Fibroblast of skin of scalp (primary cell): ENCODE results near the gene PLA2G2E. TPM values are rescaled to one million over a fixed set of nuclear protein-coding genes. Genes with fewer than 3 reads are reported as not detected.

Source experiments
- DNase-seq: peaks from one replicate; pipeline ENCODE4 v3.0.0-alpha.2; 2013
- polyA plus RNA-seq, 2 experiments: library from polyadenylated mRNA; unstranded; fragments of 120-200 nt; gene quantifications; one replicate each; pipeline ENCODE4 v1.2.1, GENCODE V29; 2013; ENCODE audit not compliant: insufficient read length in 2 of 2

The PLA2G2E gene, protein sequence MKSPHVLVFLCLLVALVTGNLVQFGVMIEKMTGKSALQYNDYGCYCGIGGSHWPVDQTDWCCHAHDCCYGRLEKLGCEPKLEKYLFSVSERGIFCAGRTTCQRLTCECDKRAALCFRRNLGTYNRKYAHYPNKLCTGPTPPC
- not detected for polyA plus RNA-seq (2013, experiment 1 of 2; ENCODE audit: insufficient read length)
- not detected for polyA plus RNA-seq (2013, experiment 2 of 2; ENCODE audit: insufficient read length)

DNA sequence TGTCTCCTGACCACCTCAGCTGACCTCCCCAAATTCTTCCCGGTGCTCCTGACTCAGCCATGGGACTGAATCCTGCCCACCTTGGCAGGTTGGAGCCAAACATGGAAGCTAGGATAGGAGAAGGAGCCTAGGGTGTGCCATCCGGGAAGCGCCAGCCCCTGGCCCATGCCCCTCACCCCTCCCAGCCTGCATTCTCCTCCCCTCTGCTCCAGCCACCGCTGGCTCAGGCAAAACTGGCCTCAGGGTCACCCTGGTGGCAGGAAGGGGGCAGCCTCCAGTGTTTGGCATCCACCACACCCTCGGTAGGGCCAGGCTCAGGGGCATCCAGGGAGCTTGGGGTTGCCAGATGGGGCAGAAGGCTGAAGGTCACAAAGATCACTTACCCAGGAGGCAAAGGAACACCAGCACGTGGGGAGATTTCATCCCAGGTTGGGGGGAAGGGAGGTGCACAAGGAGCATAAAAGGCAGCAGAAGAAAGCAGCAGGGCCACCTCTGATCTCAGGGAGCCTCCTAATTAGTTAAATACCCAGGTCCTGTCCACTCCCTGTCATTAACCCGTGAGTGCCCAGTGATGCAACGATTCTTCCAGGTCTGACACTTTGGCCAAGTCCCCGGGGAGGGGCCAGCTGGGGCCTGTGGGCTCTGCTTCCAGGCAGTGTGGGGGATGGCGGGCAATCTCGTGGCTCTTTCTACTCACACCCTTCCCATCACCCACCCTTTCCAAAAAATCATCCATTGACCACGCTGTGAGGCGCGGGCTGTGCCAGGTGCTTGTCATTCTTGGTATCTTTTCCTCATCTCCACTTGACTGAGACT is at the start of gene PLA2G2E:
PLA2G2E (minus strand) TSS at position 481 of the 816 bp plus-strand sequence; CDS start at position 423, 58 bp downstream.
- DNase-seq: no peak

DNA sequence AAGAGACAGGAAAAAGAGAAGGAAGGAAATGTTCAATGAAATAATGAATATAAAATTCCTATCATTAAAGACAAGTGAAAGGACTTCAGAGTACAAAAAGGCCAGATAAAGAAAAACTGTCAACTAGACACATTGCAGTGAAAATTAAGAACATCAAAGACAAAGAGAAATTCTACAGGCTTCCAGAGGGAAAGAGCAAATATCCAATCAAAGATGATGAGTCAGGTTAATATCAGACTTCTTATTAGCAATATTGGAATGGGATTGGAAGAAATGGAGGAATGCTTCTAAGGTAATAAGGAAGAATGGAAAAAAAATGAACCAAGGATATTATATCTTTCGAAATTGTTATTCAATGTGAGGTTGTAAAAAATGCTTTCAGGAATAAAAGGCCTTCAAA is 48.2 kb upstream of the PLA2G2E start:
- no peak for DNase-seq

DNA sequence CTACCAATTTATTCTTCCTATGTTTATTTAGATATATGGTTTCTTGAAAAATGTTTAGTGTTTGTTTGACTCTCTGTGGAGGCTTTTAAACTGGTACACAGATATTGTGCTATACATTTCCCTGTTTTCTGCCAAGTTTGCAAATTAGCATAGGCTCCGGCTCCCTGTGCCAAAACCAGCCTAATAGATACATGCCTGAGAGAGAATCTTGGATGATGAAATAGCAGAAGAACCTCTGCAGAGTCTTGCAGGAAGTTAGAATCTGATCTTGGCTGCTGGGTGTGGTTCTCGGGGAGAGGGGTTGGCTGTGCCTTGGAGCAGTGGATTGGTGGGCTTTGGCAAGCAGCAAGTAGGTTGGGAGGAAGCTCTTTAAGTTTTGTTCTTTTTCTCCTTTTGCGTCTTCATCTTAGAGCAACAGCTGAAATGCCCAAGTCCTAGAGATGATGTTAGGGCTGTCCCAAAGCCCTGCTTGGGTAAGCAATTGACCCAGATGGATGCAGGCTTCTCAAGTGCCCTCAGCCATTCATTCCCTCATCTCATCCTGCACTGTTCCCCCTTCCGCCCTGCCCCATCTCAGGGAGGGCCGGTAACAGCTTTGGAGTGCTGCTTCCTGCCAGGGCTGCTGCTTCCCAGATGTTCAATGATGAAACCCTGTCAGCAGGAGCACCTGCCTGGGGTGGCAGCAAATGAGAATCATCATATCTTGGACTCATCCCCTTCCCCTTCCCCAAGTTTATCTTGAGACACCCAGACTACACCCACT is 46.7 kb upstream of the PLA2G2E start:
- DNase-seq: peak; percentile 15

DNA sequence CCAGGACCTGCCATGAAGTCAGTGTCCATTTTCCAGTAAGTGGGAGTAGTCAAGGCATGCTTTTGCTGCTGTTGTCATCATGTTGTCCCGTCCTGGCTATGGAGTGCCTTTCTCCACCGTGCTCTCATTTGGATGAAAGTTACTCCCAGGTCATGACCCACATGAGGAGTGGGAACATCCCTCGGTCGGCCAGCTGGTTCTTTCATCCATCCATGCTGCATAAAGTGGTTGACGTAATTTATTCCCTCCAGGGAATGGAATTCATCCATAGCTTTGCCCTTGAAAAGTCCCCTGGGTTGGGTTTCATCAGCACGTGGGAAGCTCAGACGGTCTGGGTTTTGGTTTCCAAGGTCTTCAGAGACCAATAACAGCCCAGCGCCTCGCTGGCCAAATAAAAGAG is 44.4 kb upstream of the PLA2G2E start:
- DNase-seq: no peak

DNA sequence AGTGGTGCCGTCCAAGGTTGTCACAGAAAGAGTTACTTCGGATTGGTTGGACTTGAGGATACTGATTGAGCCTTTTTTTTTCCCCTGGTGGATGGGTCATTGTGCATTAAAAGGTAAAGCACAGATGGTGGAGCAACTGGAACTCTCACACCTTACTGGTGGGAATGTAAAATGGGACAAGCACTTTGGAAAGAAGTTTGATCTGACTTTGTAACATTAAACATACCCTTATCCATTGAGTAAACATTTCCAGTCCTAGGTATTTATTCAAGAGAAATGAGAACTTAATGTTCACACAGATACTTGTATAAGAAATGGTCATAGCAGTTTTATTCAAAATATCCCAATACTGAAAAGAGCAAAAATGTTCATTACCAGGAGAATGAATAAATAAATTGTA is 41.1 kb upstream of the PLA2G2E start:
- DNase-seq: no peak

DNA sequence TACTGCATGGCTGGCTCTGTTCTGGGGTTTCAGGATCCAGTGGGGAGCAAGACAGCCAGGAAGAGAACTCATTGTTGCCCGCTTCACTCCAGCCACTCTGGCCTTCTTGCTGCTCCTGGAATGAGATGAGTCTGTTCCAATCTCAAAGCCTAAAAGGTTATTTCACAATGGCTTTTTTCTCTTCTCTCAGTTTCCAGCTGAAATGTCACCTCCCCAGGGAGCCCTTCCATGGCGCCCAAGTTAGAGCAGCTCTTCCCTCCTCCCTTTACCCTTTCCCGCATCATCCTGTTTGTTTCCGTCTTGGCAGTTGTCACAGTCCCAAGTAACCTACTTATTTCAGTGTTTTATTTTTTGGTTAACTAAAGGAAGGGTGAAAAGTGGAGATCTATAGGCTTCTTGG is 40.2 kb upstream of the PLA2G2E start:
- no peak for DNase-seq

DNA sequence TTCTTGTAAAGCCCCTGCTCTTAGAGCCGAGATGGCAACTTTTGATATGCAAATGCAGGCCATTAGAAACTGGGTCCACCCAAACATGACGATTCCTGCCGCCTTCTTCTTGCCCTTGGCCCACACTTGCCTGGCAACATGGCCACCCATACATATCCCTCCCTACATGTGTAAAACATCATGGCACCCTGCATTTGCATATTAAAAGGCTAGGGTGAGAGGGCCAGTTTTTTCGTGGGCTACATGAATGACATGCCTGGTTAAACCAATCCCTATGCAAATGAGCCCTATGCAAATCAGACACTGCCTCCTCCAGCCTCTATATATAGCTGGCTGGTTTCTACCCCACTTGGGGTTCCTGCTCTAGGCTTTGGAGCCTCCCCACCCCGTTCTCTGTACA is 37.2 kb upstream of the PLA2G2E start:
- DNase-seq: no peak

DNA sequence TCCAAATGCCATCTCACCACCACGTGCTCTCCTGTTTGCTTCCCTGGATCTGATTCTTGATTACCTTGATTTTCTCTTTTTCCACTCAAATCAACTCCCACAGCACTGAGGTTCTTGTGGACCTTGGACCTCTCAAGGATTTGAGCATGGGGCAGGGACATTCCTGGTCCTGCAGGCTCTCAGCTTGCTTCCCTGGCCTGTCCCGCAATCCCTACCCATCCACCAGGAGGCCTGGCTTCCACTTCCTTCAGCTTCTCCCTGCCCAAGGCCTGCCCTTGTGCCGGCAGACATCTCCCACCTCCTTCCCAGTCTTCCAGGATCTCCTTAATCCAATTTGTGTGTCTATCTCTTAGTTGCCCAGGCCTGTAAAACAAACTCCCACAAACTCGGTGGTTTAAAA is 34.4 kb upstream of the PLA2G2E start:
- no peak for DNase-seq

DNA sequence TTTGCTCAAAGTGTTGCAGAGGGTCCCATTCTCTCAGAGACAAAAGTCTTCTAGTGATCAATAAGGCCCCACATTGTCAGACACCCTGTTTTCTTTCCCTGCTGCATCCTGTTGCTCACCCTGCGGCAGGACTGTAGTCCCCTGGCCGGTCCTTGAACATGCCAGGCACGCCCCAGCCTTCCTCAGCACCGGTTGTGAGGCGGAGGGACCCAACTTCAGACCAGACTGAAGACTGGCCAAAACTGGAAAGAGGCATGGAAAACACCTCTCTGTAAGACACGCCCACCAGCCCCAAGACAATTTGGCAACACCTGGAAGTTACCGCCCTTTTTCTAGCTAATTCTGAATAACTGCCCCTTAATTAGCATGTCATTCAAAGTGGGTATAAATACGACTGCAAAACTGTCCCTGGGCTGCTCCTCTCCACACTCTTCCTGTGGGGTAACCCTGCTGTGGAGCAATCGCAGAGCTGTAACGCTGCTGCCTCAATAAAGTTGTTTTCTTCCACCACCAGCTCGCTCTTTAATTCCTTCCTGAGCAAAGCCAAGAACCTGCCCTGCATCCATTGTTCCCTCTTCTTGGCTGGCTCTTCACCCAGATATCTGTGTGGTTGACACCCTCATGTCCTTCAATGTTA is 32.2 kb upstream of the PLA2G2E start:
- no peak for DNase-seq

DNA sequence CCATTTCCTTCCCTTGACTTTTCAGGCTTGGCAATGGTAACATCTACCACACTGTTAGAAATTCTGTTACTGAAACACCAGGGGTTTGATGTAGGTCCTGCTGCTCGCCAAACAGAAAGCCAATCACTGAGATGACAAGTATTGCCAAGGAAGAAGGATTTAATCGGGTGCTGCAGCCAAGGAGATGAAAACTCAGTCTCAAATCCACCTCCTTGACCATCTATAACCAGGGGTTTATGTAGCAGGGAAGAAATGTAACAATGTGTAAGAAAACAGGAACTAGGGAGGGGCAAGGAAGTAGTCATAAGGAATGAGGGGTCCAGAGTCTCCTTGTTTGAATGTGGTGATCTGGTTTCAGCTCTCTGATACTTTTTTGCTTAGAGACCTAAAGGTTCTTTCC is 30.6 kb upstream of the PLA2G2E start:
- DNase-seq: no peak

DNA sequence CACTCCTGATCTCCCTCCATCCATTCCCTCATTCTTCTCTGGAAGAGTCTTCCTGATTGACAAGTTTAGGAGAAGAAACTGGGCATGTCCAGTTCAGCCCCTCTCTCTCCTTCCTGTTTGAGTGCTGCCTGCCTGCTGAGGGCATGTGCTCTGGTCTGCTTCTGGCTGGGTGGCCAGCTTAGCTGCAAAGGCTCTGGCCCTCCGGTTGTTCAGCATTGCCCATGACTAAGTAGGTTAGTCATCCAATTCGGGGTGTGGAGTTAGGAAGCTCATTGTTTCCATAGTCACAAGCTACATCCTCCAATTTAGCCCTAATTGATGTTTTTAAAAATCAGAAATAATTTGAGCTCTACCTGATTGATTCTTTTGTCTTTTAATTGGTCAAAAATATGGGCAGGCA is 25.6 kb upstream of the PLA2G2E start:
- peak; percentile 55 for DNase-seq

DNA sequence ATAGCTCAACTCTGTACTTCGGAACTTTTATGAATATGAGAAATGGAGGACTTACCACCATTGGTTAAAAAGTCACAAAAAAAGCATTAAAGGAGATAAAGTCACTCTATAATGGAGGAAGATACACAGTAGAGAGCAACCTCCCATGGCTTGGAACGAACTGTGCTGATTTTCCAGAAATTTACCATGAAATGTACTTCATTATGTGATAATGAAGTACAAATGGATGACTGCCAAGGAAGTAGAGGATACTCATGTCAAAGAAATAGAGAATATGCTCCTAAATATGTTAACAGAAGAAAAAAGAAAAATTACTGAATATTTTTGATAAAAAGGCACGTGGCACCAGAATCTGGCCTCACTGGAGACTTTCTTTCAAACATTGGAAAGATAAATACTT is 23.6 kb upstream of the PLA2G2E start:
- no peak for DNase-seq

DNA sequence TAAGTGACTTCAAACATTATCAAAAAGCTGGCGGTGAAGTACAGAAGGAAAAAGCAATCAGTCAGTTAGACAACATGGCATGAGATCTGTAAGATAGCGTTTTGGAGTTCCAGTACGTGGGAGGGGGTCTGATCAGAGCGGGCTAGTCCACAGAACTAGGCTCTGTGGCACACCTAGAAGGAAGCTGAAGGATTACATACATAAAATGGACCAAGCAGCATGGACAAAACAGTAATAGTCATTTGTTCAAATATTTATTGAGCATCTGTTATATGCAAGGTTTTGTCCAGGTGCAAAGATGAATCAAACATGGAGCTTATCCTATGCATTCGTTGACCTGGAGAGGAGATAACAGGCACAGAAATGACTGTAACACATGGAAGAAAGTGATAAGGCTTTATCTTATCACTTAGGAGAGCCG is 22.9 kb upstream of the PLA2G2E start:
- DNase-seq: no peak

DNA sequence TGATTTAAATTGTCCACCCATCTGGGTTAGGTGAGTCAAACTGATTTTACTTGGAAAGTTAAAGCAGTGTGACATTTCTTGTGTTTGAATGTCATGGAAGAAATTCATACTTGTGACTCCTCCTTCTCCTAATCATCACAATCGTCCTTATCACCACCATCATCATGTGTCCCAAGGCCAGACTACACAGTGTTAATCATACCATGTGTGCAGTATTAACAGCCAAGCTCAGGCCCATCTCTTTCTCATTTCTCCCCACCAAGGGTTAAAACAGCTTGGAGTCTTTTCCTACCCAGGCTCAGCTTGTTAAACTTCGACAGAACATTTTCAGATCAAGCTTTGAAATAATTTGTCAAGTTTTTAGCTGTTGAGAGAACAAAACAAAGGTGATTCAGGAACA is 22.5 kb upstream of the PLA2G2E start:
- DNase-seq: no peak

DNA sequence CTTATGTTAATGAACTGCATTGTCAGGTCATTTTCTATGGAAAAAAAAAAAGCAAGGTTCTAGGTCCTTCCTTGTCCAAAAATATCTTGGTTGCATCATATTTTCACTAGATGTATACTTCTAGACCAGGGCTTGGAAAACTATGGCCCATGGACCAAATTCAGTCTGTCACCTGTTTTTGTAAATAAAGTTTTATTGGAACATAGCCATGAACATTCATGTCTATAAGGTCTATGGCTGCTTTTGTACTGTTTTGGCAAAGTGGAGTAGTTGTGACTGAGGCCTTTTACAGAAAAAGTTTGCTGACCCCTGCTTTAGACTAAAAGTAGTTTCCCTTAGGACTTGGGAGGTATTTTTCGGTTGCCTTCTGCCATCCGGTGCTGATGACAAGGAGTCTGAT is 19.2 kb upstream of the PLA2G2E start:
- DNase-seq: no peak

DNA sequence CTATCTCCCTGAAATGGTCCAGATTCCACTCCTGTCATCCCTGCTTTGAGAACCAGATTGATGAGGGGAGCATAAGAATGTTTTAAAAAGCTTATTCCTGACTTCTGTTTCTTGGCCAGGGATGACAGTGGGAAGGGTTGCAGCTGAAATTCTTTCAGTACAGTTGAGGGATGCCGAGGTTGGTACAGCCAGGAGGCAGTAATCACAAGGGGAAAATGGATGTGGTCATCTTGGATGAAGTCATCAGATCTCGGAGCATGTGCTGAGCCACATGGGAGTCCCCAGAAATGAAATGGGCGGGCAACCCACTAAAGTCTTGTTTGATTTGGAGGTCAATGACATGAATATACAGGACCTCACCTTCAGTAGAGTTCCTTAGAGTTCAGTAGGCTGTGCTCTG is 18.7 kb upstream of the PLA2G2E start:
- no peak for DNase-seq

DNA sequence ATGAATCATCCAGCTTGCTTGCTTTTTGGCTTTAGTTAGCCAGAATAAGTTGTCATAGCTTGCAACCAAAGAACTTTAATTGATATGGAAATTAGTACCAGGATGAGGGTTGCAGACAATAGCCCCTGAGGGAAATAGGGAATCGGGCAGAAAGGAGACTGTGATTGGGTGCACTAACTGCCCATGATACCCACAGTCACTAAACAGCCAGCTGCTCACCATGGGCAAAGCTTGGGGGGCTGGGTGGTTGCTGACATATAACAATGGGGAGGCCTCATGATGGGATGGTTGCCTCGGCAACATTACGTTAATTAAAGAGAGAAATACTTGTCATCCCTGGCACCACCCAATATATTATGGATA is 17.8 kb upstream of the PLA2G2E start:
- no peak for DNase-seq

DNA sequence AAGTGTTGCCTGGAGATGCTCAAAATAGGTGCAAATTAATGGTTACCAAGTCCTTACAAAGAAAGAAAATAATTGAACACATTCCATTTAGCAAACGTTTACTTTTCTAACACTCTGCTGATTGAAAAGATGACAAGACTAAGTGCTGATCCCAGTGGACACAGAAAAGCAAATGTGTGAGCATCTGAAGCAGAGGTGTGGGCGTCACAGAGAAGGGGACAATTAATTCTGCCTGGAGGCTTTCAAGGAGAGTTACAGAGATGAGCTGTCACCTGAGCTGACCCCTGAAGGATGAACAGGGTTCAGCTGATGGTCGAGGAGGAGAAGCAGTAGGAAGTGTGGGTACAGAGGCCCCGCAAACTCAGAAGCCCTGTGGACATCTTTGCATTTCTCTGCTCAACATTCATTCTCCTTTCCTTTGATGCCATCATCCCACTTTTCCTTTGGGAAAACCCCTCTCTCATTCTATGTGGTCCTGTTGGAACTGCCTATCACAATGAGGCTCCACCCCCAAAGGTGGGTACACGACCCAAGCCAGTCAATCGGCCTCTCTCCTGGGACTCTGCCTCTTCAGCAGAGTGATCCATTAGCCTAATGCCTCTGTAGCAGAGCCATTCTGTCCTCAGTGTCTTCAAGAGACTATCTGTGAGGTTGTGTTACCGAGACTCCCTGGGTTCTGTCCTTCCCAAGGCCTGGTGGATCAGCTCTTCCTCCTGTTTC is 17.2 kb upstream of the PLA2G2E start:
- DNase-seq: no peak

DNA sequence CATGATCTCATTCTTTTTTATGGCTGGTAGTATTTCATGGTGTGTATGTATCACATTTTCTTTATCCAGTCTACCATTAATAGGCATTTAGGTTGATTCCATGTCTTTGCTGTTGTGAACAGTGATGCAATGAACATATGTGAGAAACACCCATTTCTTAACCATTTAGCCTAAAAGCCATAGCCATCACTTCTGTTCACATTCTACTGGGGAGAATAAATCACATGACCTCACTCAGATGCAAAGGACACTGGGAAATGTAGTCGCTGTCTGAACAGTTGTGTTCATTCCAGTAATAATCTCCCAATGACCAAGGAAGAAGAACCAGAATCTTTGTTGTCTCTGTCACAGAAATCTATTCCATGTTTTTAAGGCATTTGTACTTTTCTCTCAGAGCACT is 15.1 kb upstream of the PLA2G2E start:
- DNase-seq: no peak

DNA sequence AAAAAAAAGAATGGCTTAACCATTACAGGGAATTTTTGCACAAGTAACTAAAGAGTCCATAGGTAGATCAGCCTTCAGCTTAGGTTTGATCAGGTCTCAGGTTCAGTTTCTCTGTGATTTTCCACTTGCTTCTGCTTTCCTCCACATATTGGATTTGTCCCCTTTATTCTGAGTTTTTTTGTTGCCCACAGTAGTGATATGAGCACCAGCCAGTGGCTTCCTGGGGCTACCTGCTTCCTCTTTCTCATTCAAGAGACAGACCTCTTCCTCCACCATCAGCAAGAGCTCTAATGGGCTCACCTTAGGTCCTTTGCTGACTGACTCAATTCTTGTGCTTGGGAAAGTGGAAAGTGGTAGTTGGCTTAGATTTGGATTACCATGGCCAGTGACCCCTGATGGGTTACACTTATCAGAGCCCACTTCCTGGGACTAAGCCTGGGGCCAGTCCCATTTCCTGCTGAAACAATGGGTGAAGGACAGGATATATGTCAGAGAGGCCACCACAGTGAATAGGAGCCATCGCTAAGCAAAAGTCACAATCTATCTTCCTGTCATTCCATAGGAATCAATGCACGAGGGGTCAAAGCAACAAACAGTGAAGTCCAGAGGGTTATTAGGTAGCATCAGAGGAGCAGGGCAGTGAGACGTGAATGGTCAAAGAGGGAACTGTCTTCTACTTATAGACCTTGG is 12.8 kb upstream of the PLA2G2E start:
- DNase-seq: no peak

DNA sequence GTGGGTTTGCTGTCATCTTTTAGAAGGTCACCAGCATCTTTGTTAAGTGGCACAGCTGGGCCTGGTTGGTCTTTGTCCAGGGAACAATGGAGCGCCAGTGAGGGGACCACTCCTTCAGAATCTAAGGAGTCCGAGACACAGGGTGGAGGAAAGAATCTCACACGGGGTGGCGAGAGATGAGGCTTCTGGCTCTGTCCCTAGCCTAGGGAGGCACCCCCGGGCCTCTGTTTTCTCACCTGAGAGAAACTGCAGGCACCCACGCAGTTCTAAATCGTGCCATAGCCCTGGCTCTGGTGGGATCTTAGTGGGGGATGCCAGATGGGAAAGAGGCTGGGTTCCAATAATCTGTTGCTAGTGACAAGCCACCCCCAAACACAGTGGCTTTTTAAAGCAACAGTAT is 10.9 kb upstream of the PLA2G2E start:
- no peak for DNase-seq

DNA sequence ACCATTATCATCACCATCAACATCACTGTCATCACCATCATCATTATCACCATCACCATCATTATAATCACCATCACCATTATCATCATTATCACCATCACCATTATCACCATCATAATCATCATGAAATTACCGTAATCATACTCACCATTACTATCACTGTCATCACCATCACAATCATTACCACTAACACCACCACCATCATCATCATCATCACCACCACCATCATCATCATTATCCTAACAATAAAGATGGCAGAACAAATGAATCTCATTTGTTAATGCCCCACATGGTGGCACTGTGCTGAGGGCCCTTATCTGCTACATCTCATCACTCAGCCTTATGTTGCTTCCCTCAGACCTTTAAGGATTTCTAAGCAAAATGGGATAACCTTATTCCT is 9.4 kb upstream of the PLA2G2E start:
- DNase-seq: no peak
